GM13977 (cell line): ENCODE measurements around the gene KRT35.

ENCODE experiments used
- DNase-seq: peaks from one replicate; pipeline ENCODE4 v3.0.0; 2012; ENCODE audit warnings: low spot score
- CTCF ChIP-seq: IDR thresholded peaks from 2 replicates; pipeline ENCODE4 v1.5.1; 2012; ENCODE audit warnings: mild to moderate bottlenecking, control low read depth; ENCODE audit not compliant: insufficient read depth; ENCODE audit errors: extremely low read depth, missing control alignments
- in situ Hi-C: fragments of 300-500 bp; cut with MboI; formaldehyde crosslinking; loops from one replicate; pipeline ENCODE4 v1.12.0; 2022; ENCODE audit warnings: low sequenced_read_pairs, low pct_unique_long_range_greater_than_20kb, mixed read lengths, inconsistent platforms; ENCODE audit not compliant: unreplicated experiment

KRT35 gene

GRCh38 chr17:41489531-41489930 is 8.6 kb upstream of the KRT35 start, which contains the start of gene KRT36:
KRT36 (minus strand) TSS chr17:41489910; CDS start chr17:41489864, 46 bp downstream.
- no peak for DNase-seq
- TF ChIP-seq CTCF: no peak
- in situ Hi-C loops: loop anchor here (25.0 kb wide), 1 partner anchor 98 kb away; the partner anchor contains the start of gene KRT14

GRCh38 chr17:41486809-41487530 is 6.0 kb upstream of the KRT35 start:
- peak; percentile 51 for DNase-seq
- TF ChIP-seq CTCF: peak; percentile 68
- in situ Hi-C loops: loop anchor here (25.0 kb wide), 1 partner anchor 100 kb away; the partner anchor contains the start of gene KRT14

- TF ChIP-seq CTCF: no peak
- DNase-seq: no peak
- in situ Hi-C loops: loop anchor here (25.0 kb wide), 1 partner anchor 101 kb away; the partner anchor contains the start of gene KRT14
Observed at GRCh38 chr17:41486316-41486715, 5.4 kb upstream of the KRT35 start.

GRCh38 chr17:41484920-41485904 is 4.3 kb upstream of the KRT35 start:
- no peak for DNase-seq
- in situ Hi-C loops: loop anchor here (25.0 kb wide), 1 partner anchor 102 kb away; the partner anchor contains the start of gene KRT14
- TF ChIP-seq CTCF: no peak

GRCh38 chr17:41483991-41484826 is 3.3 kb upstream of the KRT35 start:
- in situ Hi-C loops: loop anchor here (25.0 kb wide), 1 partner anchor 103 kb away; the partner anchor contains the start of gene KRT14
- TF ChIP-seq CTCF: no peak
- DNase-seq: no peak
